ENCODE measurements around the gene KRTAP12-2.

- TF ChIP-seq CTCF (IDR thresholded peaks at IDR 0.05) (no peak), POLR2A (IDR thresholded peaks at IDR 0.05) (no peak)
Observed at GRCh38 chr21:44637018-44637850, 29.5 kb downstream of the KRTAP12-2 start, which contains the start of gene KRTAP10-10.
